Activated CD8-positive, alpha-beta memory T cell treated with anti-CD3 and anti-CD28 coated beads, Interleukin-2, amount 50 U/mL, for 48 hours (primary cell): Measurements from ENCODE around the gene CLDN1.

Experiments used
- DNase-seq: peaks from one replicate; pipeline ENCODE4 v3.0.0-alpha.2; 2020

Gene CLDN1

DNA sequence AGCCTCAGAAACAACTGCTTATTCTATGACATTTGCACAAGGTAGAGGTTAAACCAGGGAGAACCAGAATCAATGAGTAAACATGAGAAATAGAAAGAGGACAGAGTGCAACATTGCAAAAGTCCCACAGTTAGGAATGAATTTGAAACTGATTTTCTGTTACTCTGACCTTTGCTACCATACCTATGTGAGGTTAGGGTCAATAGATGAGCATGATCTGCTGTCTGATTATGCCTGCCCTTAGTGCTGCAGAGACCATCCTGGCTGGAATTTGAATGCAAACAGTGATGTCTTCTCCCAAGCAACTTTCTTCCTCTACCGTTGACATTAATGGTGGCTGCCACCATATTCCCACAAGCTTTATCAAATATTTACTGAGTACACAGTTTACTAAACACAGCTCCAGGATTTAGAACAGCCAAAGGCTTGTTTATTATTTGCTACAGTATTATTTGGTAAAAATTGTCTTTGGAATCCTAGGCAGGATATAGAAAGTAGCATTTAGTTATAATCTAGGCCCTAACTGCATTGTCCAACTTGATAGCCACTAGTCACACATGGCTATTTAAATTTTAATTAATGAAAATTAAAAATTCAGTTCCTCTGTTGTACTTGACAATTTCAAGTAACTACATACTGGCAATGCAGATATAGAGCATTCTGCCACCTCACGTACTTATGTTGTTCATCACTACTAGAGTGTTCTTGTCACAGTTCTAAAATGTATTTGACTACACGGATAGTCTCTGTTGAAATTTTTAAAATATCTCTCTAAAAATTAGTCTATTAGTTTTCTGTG, 8.9 kb upstream of the CLDN1 start:
- no peak for DNase-seq

DNA sequence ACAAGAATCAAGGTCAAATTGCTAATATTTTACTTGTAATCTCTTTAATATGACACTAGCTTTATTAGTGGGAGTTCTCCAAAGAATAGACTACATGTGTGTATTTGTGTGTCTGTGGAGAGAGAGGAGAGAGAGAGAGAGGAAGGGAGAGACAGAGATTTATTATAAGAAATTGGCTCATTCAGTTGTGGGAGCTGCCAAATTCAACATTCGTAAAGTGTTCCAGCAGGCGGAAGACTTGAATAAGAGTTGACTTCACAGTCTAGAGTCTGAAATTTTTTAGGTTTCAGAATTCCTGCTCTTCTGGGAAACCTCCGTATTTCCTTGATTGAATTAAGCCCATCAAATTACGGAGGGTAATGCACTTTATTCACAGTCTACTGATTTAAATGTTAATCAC, 4.7 kb upstream of the CLDN1 start:
- no peak for DNase-seq

DNA sequence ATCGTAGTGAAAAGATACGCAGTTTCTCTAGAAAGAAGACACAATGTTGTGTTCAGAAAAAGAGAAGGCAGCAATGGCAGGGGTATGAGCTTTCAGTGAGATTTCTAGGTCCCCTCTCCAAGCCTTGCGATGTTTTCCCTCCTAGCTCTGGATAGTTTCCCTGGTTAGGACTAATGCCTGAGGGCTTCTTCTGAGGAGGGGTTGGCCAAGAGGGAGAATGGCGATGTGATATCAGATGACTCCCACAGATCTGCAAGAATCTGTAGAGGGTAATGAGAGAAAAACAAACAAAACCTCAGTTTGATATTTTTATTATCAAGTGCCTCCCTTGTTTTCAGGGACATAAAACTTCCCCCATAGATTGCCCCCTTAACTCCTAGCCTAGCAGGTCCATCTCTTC, 4.1 kb upstream of the CLDN1 start:
- DNase-seq = no peak

DNA sequence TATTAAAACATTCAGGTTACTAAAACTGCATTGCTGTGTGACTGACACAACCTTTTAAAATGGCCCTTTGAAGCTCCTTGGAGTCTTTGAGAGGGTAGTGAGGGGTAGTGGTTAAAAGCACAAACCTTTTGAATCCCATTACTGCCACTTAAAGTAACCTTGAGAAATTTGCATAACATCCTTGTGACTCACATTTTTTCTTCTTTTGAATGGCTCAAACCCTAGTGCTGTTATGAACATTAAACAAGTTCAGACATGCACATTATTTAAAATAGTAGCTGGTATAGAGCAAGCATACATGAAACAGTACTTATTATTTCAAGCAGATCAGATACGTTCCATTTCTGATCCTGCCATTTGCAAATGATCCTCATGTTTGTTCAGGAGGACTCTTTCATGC, 3.7 kb upstream of the CLDN1 start:
- DNase-seq = no peak

DNA sequence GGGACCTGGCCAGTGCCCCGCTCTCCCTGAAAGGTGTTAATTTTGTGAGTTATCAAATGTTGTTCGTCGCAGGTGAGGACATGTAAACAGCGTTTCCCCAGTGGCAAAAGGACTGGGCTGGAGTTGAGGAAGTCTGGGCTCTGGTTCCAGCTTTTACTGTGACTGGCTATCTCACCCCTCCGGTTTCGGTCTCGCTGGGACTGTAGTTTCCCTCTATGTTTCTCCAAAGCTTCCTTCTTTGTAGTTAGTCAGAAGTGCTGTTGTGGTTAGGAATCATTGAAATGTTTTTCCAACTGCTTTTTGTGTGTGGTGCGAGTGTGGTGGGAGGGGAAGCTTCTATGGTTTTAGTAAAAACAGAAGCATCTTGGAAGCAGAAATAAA, 990 bp upstream of the CLDN1 start:
- DNase-seq = no peak

DNA sequence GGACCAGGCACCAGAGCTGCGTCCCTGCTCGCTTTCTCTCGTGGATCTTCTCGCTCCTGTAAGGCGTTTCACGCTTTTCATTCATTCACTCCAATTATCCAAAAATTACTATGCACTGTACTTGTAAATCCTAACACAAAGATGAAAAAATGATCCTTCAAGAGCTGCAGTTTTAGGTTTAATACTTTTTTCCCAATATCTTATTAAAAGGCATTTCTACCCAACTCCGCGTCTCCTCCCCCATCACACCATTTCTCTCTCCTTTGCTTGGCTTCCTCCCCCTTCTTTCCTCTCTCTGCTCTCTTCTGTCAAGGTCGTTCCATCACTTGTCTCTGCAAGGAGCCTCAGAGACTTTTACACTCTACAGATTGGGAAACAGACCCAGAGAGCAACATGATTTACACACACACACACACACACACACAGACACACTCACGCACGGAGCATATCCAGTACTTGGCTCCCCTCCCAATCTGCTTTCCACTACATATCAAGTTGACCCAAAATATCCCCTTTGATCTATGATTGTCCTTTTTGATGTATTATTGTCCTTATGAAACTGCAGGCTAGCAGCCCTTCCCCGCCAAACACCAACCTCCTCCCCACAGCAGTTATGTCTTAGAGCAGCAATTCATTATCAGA, 479 bp upstream of the CLDN1 start:
- no peak for DNase-seq

DNA sequence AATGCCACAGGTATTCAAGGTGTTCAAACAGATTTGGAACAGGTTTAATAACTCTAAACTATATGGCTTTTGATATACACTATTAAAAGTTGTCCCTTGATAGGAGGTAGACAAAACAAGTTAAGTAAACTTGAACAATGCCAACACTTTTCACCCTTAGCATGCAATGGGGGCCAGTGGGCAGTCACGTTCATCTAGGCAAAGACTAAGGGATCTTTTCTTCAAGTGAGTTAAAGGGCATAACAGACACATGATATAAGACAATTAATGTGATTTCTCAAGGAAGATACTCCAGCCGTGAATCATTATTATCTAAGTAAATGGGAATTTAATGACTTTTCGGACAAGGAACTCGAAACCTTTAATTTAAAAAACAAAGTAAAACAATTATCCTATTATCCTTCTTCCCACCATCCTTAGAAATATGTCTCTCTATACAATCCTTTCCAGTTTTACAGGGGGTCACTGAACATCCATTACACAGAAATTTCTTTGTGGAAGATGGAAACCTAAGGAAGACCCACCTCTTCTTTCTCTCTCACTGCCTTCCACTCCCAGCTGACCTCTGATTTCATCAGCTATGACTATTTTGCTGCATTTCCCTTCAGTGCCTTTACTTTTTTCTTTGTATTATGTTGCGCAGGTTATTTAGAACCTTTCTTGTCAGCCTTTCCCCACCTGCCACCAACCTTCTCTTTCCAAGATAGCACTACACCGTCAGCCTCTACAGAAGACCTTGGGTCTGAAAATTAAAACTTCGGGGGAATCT, 1.5 kb downstream of the CLDN1 start:
- no peak for DNase-seq

DNA sequence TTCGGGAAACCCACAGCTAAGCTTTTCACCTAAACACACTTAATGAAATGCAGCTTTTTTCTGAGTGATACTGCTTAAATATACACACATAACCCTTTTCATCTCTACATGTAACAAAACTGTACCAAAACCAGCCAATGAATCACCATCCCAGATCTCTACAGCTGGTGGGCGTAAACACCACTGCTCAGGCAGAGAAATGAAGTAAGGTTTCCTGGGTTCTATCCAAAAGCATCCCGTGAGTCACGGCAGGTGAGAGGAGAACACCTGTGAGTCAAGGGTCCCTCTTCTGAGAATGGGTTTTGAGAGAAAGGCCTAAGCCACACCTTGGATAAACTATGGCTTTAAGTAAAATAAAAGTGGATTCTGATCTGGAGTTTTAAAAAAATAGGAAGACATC, 2.6 kb downstream of the CLDN1 start:
- DNase-seq = peak; percentile 58

DNA sequence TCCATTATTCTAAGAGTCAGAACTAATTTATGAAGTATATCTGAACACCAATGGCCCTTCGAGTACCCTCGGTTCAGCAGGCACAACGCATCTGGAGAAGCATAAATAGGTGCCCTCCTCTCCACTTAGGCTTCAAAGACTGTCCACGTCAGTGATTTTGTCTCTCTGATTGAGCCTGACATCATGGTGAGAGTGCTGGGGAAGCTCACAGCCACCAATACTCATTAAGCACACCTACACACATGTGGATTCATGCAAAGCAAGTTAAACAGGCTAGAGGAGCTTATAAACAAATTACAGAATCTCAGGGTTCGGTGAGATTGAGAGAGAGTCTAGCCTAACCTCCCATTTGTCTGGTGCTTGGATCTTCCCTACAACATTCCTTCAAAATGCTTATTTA, 3.6 kb downstream of the CLDN1 start:
- DNase-seq = no peak

DNA sequence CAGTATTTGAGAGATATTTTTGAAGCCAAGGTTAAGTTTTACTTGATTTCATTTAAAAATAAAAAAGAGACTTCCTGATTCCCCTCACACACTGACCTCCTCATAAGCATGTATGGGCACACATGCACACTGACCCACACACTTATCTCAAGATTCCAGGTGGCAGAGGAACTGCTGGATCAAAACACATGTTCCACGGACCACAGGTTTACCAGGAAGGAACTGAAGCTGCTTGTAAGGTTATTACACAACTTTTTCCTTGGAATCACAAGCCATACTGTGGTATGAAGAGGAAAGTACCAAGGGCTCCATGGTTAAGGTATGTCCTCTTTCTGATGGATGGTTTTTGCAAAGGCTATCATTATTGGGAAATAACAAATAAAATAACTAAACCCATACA, 7.5 kb downstream of the CLDN1 start:
- no peak for DNase-seq

DNA sequence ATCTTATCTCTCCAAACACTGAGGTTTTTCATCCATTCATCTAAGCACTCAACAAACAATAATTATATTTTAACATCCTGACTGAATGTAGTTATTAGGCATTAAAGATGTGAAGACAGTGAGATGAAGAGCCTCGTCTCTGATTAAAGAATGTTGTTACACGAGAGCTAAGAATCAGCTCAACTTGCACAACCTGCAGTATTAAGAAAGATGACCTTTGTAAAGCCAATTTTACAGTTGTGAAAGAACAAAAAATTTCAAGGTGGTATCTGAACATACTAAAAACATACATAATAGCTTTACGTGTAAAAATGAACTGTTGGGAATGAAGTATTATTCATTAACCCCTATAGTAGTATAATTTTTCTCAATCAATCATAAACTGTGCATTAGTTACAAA, 12.8 kb downstream of the CLDN1 start:
- DNase-seq = no peak

DNA sequence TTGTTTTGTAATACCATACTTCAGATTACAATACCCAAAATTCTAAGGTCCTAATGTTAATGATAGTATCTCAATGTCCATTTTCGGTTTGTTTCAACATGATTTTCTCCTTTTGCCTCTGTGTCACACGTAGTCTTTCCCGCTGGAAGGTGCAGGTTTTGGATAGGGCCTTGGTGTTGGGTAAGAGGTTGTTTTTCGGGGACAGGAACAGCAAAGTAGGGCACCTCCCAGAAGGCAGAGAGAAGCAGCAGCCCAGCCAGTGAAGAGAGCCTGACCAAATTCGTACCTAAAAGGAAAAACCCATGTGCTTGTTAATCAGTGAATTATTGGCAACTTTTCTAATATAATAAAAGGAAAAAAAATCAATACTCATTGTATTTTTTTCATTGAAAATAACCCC, 14.1 kb downstream of the CLDN1 start:
- DNase-seq = no peak

DNA sequence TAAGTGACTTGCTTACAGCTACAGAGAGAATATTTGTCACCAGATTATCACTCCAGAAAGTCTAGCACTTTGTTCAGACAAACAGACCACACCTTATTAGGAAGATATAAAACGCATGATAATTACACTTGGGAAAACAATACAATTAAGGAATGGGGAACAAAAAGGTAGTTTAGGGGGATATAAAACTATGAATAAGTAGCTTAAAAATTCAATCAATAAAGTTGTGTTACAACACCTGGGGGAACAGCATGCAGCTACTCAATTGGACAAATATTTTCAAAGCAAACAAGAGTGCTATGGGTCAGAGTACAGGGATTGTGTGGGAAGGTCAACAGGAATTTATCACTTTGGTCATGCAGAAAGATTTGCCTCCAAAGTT, 15.1 kb downstream of the CLDN1 start:
- DNase-seq = no peak

DNA sequence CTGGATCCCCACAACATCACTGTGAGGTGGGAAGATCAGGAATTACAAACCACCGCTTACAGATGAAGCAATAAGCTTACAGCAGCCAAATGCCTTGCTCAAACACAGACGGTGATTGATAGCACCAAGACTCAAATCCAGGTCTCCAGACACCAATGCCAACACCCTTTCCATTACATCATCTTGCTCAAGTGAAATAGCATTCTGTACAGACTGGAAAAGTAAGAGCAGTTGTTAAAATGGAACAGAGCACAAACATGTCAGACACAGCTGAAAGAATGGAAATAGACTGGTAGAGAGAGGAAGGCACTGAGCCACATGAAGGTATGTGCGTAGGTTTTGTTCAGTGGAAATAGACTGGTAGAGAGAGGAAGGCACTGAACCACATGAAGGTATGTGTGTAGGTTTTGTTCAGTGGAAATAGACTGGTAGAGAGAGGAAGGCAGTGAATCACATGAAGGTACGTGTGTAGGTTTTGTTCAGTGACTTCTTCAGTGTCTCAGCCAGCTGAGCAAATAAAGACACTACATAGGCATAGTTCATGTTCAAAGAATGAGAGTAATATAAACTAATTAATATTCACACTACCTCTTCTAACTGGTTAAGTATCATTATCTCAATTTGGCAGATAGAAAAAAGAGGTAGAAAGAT, 15.6 kb downstream of the CLDN1 start:
- DNase-seq = no peak

DNA sequence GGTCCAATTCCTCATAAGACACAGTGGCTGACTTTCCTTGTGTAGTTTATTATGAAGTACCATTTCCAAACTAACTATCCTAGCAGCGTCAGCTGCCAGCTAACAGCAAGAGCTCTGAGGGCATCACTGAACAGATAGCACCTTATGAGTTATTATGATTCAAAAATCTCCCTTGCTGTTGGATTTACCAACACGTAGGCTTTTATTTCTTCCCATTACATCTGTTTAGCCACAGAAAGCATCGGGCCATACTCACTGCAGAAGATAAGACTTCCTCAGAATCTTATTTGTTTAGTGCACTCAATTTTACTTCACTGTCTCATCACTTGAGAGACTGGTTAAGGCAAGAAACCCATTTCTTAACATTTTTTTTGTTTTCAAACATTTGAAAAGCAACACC, 16.2 kb downstream of the CLDN1 start:
- no peak for DNase-seq

DNA sequence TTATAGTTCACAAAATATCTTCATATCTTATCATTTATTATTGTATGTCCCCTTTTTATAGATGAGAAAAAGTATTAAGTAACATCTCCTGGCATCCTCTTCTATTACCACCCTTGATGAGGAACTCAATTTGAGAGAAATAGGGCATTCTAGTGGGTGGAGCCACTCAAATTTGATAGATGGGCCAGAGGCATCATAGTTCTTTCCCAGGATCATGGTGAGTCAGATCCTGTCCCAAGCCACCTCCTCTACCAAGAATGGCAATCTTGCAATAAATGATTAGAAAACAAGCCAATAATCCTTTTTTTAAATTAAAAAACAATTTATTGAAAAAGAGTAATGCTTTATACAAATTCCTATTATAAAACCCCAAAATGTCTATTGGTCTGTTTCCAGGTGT, 16.8 kb downstream of the CLDN1 start:
- no peak for DNase-seq

DNA sequence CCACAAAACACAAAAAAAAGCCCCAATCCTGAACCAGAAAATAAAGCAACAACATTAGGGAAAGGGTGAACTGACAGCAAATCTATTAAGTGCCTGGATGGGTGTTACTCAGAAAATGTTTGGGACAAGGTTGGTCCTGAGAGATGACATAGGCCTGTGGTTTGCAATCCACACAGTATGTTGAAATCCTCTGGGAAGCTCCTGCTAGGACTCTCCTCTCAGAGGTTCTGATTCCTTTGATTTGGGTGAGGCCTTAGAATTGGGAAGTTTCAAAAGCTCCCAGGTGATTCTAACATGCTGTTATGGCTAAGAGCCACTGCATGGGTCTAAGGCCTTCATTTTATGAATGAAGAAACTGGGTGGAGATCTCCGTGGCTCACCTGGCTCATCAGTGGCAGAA, 18.4 kb downstream of the CLDN1 start:
- no peak for DNase-seq

DNA sequence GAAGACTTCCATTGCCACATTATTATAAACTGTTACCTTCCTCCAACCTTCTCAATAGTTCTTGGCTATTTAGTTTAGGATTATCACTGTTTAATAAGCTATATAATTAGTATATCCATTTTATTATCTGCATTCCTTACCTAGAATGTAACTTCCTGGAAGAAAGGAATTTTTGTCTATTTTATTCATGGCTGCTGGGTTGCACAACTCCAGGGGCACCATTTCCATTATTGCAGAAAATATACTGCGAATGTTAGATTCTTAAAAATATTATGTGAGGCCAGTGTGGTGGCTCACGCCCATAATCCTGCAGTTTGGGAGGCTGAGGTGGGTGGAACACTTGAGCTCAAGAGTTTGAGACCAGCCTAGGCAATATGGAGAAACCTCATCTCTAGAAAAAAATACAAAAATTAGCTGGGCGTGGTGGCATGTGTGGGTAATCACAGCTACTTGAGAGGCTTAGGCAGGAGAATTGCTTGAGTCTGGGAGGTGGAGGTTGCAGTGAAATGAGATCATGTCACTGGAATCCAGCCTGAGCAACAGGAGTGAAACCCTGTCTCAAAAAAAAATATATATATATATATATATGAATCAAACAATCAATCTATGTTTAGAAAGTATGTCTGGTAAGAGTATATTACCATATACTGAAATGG, 19.9 kb downstream of the CLDN1 start:
- no peak for DNase-seq

DNA sequence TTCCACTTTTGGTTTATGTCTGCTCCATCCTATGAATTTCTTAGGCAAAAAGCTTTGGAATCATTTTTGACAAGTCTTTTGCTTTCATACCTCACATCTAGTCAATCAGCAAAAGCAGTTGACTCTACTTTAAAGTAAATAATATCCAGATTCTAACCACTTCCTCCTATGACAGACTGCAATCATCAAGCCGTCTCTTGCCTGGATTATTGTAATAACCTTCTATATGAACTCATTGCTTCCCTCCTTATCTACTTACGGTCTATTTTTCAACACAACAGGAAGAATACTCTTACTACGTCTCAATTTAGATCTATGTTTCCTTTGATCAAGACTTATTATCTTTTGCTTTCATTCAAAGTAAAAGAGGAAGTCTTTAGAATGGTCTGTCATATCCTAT, 20.7 kb downstream of the CLDN1 start:
- DNase-seq = no peak

DNA sequence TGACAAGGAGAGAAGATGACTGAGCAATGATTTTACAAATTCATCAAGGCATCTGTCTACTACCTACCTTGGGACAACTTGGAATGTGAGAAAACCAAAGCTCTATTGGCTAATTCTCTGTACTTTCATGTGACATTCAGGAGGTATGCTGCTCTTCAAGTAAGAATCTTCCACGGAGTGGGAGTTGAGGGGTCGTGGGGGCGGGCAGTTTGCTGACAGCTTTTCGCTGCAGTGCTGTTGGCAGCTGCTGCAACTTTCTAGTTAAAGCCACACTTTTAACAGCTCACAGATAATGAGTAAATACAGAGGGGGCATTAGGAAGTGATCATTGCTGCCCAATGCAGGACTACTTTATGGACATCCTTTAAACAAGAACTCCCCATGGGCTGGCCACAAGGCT, 22.3 kb downstream of the CLDN1 start:
- DNase-seq = no peak

DNA sequence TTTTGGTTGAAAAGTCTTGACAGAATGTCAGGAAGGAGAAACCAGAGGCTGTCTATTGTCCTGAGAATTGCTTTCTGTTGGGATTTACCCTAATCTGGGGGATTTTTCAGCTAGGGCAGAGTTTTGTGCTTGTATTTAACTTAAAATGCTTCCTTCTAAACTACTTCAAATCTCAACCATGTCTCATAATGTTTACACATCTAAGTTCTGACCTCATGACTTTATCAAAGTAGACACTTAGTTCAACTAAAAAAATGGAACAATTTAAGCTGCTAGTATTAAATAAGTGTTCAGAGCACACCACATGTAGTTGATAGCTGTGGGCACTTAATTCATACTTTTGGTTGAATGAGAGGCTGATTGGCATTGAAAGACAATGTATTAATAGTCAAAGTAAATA, 28.2 kb downstream of the CLDN1 start:
- no peak for DNase-seq

DNA sequence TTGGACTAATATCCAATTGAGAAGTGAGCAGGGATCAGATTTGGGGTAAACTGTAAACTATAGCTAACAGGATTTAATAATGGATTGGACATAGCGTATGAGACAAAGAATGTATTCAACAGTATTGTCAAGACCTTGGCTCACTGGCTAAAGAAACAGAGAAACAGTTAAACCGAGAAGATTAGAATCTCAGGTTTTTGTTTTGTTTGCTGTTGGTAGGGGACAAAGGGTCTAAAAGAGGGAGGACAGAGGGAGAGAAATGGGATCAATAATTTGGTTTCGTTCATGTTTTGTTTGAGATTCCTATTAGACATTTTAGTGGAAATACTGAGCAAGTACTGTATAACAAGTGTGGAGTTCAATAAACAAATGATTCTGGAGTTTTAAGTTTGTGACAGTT, 28.6 kb downstream of the CLDN1 start:
- DNase-seq = no peak

DNA sequence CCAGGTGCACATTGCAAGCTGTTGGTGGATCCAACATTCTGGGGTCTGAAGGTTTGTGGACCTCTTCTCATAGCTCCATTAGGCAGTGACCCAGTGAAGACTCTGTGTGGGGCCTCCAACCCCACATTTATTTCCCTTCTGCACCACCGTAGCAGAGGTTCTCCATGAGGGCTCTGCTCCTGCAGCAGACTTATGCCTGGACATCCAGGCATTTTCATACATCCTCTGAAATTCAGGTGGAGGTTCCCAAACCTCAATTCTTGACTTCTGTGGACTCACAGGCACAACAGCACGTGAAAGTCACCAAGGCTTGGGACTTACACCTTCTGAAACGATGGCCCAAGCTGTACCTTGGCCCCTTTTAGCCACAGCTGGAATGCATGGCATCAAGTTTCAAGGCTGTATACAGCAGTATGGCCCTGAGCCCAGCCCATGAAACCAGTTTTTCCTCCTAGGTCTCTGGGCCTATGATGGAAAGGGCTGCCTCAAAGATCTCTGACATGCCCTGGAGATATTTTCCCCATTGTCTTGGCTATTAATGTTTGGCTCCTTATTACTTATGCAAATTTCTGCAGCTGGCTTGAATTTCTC, 30.2 kb downstream of the CLDN1 start:
- no peak for DNase-seq
